ENCODE measurements around the gene LDB3.

DNA sequence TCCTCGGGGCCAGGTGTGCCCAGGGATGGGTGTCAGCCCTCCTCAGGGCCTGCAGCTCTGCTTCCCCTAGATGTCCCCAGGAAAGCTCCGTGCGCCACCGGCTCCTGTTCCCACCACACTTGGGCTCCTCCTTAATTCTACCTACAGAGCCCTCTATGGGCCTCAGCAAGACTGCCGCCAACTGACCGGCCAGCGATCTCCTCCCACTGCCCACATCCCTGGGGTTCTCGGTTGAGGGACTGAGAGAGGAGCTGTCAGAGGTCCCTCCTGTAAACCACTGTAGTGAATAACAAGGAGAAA, 5.3 kb upstream of the LDB3 start:
- no peak for TF ChIP-seq FOXK2 (IDR thresholded peaks at IDR 0.05)
- TF ChIP-seq FOXM1 (IDR thresholded peaks at IDR 0.05; ENCODE audit: borderline replicate concordance): no peak
- TF ChIP-seq SUZ12 (IDR thresholded peaks at IDR 0.05): no peak
- TF ChIP-seq ARNT (IDR thresholded peaks at IDR 0.05): no peak
- TF ChIP-seq HDGF (IDR thresholded peaks at IDR 0.05; ENCODE audit: borderline replicate concordance): no peak
- no peak for TF ChIP-seq TARDBP (IDR thresholded peaks at IDR 0.05)
- no peak for TF ChIP-seq BHLHE40 (IDR thresholded peaks at IDR 0.05; ENCODE audit: borderline replicate concordance)
- TF ChIP-seq SP1 (IDR thresholded peaks at IDR 0.05): no peak
- TF ChIP-seq NFRKB (IDR thresholded peaks at IDR 0.05): no peak

Data from HEK293T (cell line).